Subcutaneous abdominal adipose tissue (tissue), 5 donors: ENCODE data around the gene EYS.

Source experiments
- H3K27ac ChIP-seq: one replicate; pipeline ENCODE4 v1.7.0; 2013; ENCODE audit warnings: low read depth, mild to moderate bottlenecking, inconsistent platforms, low read length, moderate library complexity
- H3K27me3 ChIP-seq, 5 donors: one replicate each; pipeline ENCODE4 v1.7.0; 2013; ENCODE audit warnings: low read length in 5 of 5, inconsistent platforms in 1 of 5; ENCODE audit not compliant: control insufficient read depth in 5 of 5, insufficient read depth in 4 of 5
- H3K36me3 ChIP-seq, 5 donors: one replicate each; pipeline ENCODE4 v1.7.0; 2013; ENCODE audit warnings: low read length in 5 of 5; ENCODE audit not compliant: control insufficient read depth in 5 of 5, insufficient read depth in 5 of 5
- H3K4me1 ChIP-seq, 5 donors: one replicate each; pipeline ENCODE4 v1.7.0; 2013; ENCODE audit warnings: low read length in 5 of 5, mild to moderate bottlenecking in 3 of 5, moderate library complexity in 1 of 5; ENCODE audit not compliant: control insufficient read depth in 5 of 5, insufficient read depth in 5 of 5
- H3K4me3 ChIP-seq, 5 donors: one replicate each; pipeline ENCODE4 v1.7.0; 2013; ENCODE audit warnings: low read length in 5 of 5, low read depth in 1 of 5
- H3K9ac ChIP-seq, 5 donors: one replicate each; pipeline ENCODE4 v1.7.0; 2013; ENCODE audit warnings: low read length in 5 of 5, mild to moderate bottlenecking in 4 of 5, moderate library complexity in 3 of 5
- H3K9me3 ChIP-seq, 5 donors: one replicate each; pipeline ENCODE4 v1.7.0; 2013; ENCODE audit warnings: low read length in 5 of 5; ENCODE audit not compliant: control insufficient read depth in 5 of 5
- donor health status: healthy.
- donor health status: healthy.
- donor health status: healthy.
- donor health status: healthy.
- donor health status: healthy.

EYS gene

DNA sequence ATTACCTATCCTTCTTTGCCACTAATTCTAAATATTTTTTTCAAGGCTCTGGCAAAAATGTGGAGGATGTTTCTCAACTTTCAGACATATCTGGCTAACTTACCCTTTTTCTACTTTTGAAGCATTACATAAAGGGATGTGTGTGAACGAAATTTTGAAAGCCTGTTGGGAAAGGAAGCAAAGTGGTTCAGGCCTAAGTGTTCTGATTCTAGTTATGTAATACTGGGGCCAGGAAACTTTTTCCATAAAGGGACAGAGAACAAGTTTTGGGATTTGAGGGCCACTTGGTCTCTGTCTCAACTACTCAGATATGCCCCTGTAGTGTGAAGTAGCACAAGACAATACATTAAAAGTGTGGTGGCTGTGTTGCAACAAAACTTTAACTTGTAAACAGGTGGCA lies 1349.6 kb downstream of the EYS start:
- Histone ChIP-seq H3K9ac (no peak overlapping the region), H3K4me1 (peaks cover 0 to 26% (median 0%) of the 10 kb centered on the region in 5 donors), H3K27ac (peak overlapping the region; percentile 64)

DNA sequence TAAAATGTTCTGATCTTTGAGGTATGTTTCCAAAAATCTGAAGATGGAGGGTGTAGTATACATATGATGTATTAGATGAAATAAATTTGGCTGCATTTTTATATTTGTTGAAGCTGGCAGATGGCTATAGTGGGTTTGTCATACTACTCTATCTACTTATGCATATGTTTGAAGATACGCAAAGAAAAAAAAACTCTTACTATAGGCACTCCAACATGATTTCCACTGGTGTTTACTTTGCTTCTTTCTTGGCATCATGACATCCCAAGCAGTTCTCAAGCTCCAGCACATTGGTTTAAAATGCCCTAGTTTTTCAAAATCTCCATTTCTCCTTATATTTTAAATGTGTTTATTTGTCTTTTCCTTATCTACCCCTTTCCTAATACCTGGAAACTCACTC lies 1359.6 kb downstream of the EYS start:
- Histone ChIP-seq H3K27me3 (no peaks in the 10 kb centered on the region), H3K9me3 (no peaks in the 10 kb centered on the region), H3K4me3 (no peak overlapping the region), H3K27ac (no peak overlapping the region), H3K9ac (no peak overlapping the region), H3K36me3 (no peaks in the 10 kb centered on the region), H3K4me1 (no peaks in the 10 kb centered on the region)

More for the DNA sequence above, 1349.6 kb downstream of the EYS start:
- Histone ChIP-seq H3K9me3 (no peaks in the 10 kb centered on the region), H3K4me3 (no peak overlapping the region), H3K36me3 (no peaks in the 10 kb centered on the region), H3K27me3 (no peaks in the 10 kb centered on the region)

DNA sequence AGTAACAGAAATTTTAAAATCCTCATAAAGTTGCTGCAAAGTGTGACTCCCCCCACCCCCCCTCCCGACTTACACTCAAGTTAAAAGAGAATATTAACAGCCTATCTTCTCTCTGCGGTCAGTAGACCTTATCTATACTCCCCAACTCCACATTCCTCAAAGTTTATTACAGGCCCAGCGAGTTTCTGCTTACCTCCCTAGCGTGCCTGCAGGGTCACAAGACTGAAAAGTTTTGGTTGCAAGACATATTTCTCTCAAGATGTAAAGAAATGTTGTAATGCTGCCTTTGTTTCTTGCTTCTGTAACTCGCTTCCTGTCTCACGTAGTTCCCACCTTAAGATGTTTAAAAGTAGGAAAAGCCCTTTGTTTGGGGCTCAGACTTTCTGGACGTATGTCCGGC lies 1371.8 kb downstream of the EYS start:
- Histone ChIP-seq H3K4me3 (no peak overlapping the region), H3K9me3 (no peaks in the 10 kb centered on the region), H3K36me3 (no peaks in the 10 kb centered on the region), H3K27me3 (no peaks in the 10 kb centered on the region), H3K4me1 (no peaks in the 10 kb centered on the region), H3K9ac (no peak overlapping the region), H3K27ac (no peak overlapping the region)

DNA sequence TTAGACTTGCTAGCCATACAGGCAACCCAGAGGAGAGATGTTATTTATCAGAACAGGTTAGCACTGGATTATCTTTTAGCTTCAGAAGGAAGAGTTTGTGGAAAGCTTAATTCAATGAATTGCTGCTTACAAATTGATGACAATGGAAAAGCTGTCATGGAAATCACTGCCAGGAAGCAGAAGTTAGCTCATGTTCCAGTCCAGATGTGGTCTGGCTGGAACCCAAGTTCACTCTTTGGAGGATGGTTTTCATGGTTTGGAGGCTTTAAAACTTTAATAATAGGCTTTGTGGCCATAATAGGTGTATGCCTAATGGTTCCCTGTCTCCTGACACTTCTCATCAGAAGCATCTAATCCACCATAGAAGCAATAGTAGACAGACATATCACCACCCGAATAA lies 1372.4 kb downstream of the EYS start:
- no peaks in the 10 kb centered on the region for H3K4me1 ChIP-seq

DNA sequence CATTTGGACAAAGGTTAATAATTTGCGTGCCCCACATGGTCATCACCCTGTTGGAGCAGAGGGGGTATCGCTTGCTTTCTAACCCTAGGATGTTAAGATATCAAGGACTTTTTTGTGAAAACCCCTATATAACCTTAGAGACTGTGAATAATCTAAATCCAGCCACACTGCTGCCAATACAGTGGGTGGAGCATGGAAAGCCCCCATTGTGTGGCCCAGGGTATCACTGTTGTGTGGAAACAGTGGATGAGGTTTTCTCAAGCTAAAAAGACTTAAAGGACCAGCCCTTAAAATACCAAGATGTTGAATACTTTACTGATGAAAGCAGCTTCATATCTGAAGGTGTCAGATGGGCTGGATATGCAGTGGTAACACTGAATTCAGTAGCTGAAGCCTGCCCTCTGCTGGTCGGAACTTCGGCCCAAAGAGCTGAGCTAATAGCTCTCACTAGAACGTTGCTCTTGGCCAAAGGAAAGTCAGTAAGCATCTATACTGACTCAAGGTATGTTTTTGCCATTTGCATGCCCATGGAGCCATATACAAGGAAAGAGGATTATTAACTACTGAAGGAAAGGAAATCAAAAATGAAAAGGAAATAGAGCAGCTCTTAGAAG lies 1376.2 kb downstream of the EYS start:
- no peak overlapping the region for H3K4me3 ChIP-seq
- no peak overlapping the region for H3K9ac ChIP-seq
- no peaks in the 10 kb centered on the region for H3K27me3 ChIP-seq
- no peaks in the 10 kb centered on the region for H3K36me3 ChIP-seq
- H3K9me3 ChIP-seq, result no peaks in the 10 kb centered on the region
- H3K4me1 ChIP-seq, result peaks cover 0 to 2% (median 0%) of the 10 kb centered on the region in 5 donors
- H3K27ac ChIP-seq, result no peak overlapping the region

More for the DNA sequence above, 1372.4 kb downstream of the EYS start:
- no peak overlapping the region for H3K27ac ChIP-seq
- no peaks in the 10 kb centered on the region for H3K27me3 ChIP-seq
- H3K36me3 ChIP-seq, result no peaks in the 10 kb centered on the region
- no peak overlapping the region for H3K9ac ChIP-seq
- no peaks in the 10 kb centered on the region for H3K9me3 ChIP-seq
- no peak overlapping the region for H3K4me3 ChIP-seq

DNA sequence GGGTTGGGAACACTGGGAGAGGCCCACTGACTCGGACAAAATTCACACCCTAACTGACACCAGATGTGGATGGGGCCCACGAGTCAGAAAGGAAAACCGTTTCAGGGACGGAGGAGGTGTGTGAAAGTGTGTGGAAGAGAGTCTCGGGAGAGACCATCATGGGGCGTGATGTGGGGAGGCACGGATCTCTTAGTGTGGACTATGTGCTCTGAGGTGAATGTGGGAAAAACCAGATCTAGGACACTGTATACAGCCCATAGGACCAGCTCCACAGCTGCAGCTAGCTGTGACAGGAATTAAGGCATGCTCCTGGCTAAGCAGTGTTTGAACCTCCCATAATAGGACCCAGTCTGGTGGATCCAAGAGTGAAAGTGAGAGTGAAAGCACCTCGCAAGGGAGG lies 1380.1 kb downstream of the EYS start:
- H3K9me3 ChIP-seq, result no peaks in the 10 kb centered on the region
- no peak overlapping the region for H3K9ac ChIP-seq
- no peak overlapping the region for H3K27ac ChIP-seq
- no peaks in the 10 kb centered on the region for H3K27me3 ChIP-seq
- no peak overlapping the region for H3K4me3 ChIP-seq
- H3K4me1 ChIP-seq, result peaks cover 0 to 2% (median 0%) of the 10 kb centered on the region in 5 donors
- no peaks in the 10 kb centered on the region for H3K36me3 ChIP-seq

DNA sequence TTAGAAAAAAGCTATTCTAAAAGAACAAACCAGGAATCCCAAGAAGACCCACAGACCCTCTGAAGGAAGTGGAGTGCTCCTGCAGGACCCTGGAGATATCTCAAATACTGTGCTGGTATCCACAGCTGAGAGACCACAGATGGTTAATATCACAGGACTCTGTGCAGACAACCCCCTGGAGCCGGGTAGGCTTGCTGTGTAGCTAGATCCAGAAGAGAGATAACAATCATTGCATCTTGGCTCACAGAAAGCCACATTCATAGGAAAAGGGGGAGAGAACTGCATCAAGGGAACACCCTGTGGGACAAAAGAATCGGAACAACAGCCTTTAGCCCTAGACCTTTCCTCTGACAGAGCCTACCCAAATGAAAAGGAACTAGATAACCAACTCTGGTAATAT lies 1381.9 kb downstream of the EYS start:
- Histone ChIP-seq H3K27me3 (no peaks in the 10 kb centered on the region), H3K27ac (no peak overlapping the region), H3K9me3 (no peaks in the 10 kb centered on the region), H3K36me3 (no peaks in the 10 kb centered on the region), H3K4me3 (no peak overlapping the region), H3K9ac (no peak overlapping the region), H3K4me1 (peaks cover 0 to 2% (median 0%) of the 10 kb centered on the region in 5 donors)

DNA sequence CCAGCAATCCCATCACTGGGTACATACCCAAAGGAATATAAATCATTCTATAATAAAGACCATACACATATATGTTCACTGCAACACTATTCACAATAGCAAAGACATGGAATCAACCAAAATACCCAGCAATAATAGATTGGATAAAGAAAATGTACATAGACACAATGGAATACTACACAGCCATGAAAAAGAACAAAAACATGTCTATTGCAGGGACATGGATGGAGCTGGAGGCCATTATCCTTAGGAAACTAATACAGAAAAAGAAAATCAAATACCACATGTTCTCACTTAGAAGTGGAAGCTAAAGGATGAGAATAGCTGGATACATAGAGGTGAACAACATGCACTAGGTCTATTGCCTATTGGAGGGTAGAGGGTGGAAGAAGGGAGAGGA lies 1396.8 kb downstream of the EYS start:
- Histone ChIP-seq H3K36me3 (no peaks in the 10 kb centered on the region), H3K4me3 (no peak overlapping the region), H3K27ac (no peak overlapping the region), H3K4me1 (no peaks in the 10 kb centered on the region), H3K27me3 (no peaks in the 10 kb centered on the region), H3K9ac (no peak overlapping the region), H3K9me3 (peaks cover 0 to 4% (median 2%) of the 10 kb centered on the region in 5 donors)

DNA sequence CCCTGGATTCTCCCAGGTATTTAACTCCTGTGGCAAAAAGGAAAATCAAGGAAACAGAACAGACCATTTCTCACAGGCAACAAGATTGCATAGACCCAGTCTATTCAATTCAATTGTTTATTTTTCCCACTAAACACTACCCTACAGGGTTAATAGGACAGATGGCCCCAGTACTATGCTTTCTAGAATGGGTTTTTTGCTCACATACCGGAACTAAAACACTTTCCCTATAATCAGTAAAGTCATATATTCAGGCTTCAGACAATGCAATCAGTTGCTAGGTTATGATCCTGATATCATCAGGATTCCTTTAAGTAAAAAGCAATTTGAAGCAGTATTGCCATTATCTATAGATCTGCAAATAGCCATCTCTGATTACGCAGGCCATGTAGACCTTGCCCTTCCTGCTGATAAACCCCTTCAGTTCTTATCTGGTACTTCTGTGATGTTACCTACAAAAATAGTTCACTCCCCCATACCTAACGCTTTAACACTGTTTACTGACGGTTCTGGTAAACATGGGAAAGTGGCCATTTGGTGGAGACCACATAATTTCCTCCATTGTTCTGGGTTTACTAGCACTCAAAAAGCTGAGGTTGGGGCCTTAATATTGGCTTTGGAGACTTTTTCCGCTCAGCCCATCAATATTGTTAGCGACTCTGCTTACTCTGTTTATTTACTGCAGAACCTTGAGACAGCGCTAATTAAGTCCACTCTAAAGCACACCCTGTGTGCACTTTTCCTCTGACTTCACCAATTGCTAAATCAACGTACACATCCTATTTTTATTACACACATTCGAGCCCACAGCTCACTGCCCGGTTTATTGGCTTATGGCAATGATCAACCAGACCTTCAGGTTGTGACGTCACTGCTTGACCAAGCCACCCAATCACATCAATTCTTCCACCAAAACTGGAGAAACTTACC lies 1405.5 kb downstream of the EYS start:
- no peak overlapping the region for H3K4me3 ChIP-seq
- H3K36me3 ChIP-seq, result no peaks in the 10 kb centered on the region
- H3K9me3 ChIP-seq, result peaks cover 0 to 11% (median 6%) of the 10 kb centered on the region in 5 donors
- no peak overlapping the region for H3K27ac ChIP-seq
- H3K27me3 ChIP-seq, result no peaks in the 10 kb centered on the region
- no peaks in the 10 kb centered on the region for H3K4me1 ChIP-seq
- H3K9ac ChIP-seq, result no peak overlapping the region

DNA sequence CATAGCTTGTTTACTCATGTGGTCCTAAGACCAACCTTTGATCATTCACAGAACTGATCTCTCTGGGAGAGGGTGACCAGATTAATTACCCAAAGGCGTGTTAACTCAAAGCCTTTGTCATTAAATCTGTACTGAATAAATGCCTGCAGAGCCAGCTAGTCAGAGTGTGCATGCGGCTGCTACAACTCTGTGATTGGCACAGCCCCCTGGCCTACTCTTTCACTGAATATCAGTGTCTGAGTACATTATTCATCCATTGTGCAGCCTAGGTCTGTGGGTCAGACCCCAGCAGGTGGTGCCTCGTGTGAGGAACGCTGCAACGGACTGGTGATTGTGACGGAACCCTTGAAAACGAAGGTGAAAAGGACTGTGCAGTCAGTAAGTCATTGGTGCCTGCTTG lies 1407.8 kb downstream of the EYS start:
- H3K4me1 ChIP-seq, result no peaks in the 10 kb centered on the region
- no peak overlapping the region for H3K9ac ChIP-seq
- peaks cover 0 to 11% (median 3%) of the 10 kb centered on the region in 5 donors for H3K9me3 ChIP-seq
- no peak overlapping the region for H3K27ac ChIP-seq
- H3K36me3 ChIP-seq, result no peaks in the 10 kb centered on the region
- H3K27me3 ChIP-seq, result no peaks in the 10 kb centered on the region
- H3K4me3 ChIP-seq, result no peak overlapping the region
